OCI-LY3 (cell line): ENCODE data around the gene EDC4.
A peak's percentile ranks its signal among the peaks of the same experiment; 100 is the strongest.

ENCODE experiments used
- H2AFZ ChIP-seq: fragments of 200-600, 300-600 bp; shearing (Covaris generic); 2 replicates; pipeline ENCODE4 v1.6.0; 2014; ENCODE audit warnings: antibody characterized with exemption, low read depth, low read length
- H3K27ac ChIP-seq: fragments of 200-600, 300-600 bp; sonication (generic); 2 replicates; pipeline ENCODE4 v1.5.1; 2014; ENCODE audit warnings: mild to moderate bottlenecking, low read length, moderate library complexity, mixed read lengths
- H3K27me3 ChIP-seq: fragments of 200-600, 300-600 bp; sonication (generic); 2 replicates; pipeline ENCODE4 v1.6.1; 2014; ENCODE audit warnings: low read depth, low read length, mixed read lengths
- H3K36me3 ChIP-seq: fragments of 200-600, 300-600 bp; sonication (generic); replicated peaks from 2 replicates; pipeline ENCODE3; 2014; ENCODE audit warnings: low read depth, low read length, mixed read lengths
- H3K4me1 ChIP-seq: fragments of 300-600, 200-600 bp; sonication (generic); 2 replicates; pipeline ENCODE4 v1.6.1; 2014; ENCODE audit warnings: low read length, mixed read lengths
- H3K4me2 ChIP-seq: fragments of 200-600, 300-600 bp; sonication (generic); 2 replicates; pipeline ENCODE4 v1.6.1; 2014; ENCODE audit warnings: low read length, mixed read lengths
- H3K4me3 ChIP-seq: fragments of 300-600, 200-600 bp; sonication (generic); 2 replicates; pipeline ENCODE4 v1.5.1; 2014; ENCODE audit warnings: antibody characterized with exemption, mild to moderate bottlenecking, low read length, moderate library complexity
- H3K79me2 ChIP-seq: fragments of 300-600, 200-600 bp; shearing (Covaris generic); 2 replicates; pipeline ENCODE4 v1.6.1; 2014; ENCODE audit warnings: mild to moderate bottlenecking, low read length, mixed read lengths
- H3K9ac ChIP-seq: fragments of 300-600, 200-600 bp; shearing (Covaris generic); 2 replicates; pipeline ENCODE4 v1.6.0; 2014; ENCODE audit warnings: mild to moderate bottlenecking, low read length, moderate library complexity
- H3K9me3 ChIP-seq: fragments of 200-600, 300-600 bp; shearing (Covaris generic); 2 replicates; pipeline ENCODE4 v1.6.1; 2014; ENCODE audit warnings: low read length, mixed read lengths; ENCODE audit not compliant: insufficient read depth
- H4K20me1 ChIP-seq: fragments of 200-600, 300-600 bp; sonication (generic); 2 replicates; pipeline ENCODE4 v1.6.1; 2016; ENCODE audit warnings: low read length, mixed read lengths; ENCODE audit not compliant: insufficient read depth
- EZH2phosphoT487 ChIP-seq: fragments of 200-600 bp; shearing (Covaris generic); IDR thresholded peaks from 2 replicates; pipeline ENCODE4 v1.6.1; 2018; ENCODE audit warnings: antibody characterized with exemption, mixed run types, low read depth
- TF ChIP-seq, protein P1 (sequence below): fragments of 200-600, 300-600 bp; sonication (generic); IDR thresholded peaks from 2 replicates; pipeline ENCODE4 v1.5.1; 2014; ENCODE audit warnings: antibody characterized with exemption, low read length, low read depth

Gene EDC4

DNA sequence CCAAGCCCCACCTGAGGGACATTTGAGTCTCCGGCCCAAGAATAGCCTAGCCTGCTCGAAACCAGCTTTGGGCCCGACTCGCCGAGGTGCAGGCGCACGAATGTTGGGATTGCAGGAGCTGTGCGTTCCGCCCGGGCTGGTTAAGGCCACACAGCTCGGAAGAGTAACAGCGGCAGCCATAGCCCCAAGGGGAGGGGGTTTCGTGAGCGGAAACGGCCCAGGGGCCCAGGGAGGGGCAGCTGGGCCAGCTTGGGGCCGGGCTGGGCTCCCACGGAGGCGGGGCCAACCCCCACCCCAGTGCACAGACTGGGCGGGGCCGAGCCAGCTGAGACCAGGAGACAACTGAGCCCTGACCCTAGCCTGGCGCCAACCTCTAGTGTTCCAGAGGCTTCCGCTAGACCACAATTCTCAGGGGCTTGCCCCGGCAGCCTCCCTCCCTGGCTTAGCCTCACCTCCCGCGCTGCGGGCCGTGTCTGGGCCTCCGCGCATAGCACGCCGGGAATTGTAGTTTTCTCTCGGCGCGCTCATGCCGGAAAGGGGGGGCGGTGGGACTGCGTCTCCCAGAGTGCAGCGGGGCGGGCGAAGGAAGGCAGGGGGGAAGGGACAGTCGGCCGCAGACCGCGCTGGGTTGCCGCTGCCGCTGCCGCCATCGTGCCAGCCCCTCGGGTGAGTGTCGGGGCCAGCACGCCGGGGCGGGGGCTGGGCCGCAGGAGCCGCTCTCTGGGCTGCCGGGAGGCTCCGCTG is 26.4 kb upstream of the EDC4 start, which contains the start of gene NUTF2:
NUTF2 (plus strand) TSS at position 614 of the 744 bp plus-strand sequence. CDS start 18,198 bp downstream, outside the sequence.
- Histone ChIP-seq H3K27ac (peak within 1 kb of the TSS; percentile 83), H3K36me3 (peaks cover 5% of the 10 kb centered on the region), H3K27me3 (no peaks in the 10 kb centered on the region), H2AFZ (peak within 1 kb of the TSS; percentile 57), H4K20me1 (peaks cover 5% of the 10 kb centered on the region; the same call in 1 of the 2 replicates), H3K79me2 (peaks cover 75% of the 10 kb centered on the region), H3K4me1 (peaks cover 28% of the 10 kb centered on the region), H3K4me2 (peak within 1 kb of the TSS; percentile 97), H3K4me3 (peak within 1 kb of the TSS; percentile 93), H3K9ac (peak within 1 kb of the TSS; percentile 97), H3K9me3 (no peaks in the 10 kb centered on the region)
- TF ChIP-seq EZH2phosphoT487: no peak
- TF ChIP-seq, protein P1, sequence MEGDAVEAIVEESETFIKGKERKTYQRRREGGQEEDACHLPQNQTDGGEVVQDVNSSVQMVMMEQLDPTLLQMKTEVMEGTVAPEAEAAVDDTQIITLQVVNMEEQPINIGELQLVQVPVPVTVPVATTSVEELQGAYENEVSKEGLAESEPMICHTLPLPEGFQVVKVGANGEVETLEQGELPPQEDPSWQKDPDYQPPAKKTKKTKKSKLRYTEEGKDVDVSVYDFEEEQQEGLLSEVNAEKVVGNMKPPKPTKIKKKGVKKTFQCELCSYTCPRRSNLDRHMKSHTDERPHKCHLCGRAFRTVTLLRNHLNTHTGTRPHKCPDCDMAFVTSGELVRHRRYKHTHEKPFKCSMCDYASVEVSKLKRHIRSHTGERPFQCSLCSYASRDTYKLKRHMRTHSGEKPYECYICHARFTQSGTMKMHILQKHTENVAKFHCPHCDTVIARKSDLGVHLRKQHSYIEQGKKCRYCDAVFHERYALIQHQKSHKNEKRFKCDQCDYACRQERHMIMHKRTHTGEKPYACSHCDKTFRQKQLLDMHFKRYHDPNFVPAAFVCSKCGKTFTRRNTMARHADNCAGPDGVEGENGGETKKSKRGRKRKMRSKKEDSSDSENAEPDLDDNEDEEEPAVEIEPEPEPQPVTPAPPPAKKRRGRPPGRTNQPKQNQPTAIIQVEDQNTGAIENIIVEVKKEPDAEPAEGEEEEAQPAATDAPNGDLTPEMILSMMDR: no peak

DNA sequence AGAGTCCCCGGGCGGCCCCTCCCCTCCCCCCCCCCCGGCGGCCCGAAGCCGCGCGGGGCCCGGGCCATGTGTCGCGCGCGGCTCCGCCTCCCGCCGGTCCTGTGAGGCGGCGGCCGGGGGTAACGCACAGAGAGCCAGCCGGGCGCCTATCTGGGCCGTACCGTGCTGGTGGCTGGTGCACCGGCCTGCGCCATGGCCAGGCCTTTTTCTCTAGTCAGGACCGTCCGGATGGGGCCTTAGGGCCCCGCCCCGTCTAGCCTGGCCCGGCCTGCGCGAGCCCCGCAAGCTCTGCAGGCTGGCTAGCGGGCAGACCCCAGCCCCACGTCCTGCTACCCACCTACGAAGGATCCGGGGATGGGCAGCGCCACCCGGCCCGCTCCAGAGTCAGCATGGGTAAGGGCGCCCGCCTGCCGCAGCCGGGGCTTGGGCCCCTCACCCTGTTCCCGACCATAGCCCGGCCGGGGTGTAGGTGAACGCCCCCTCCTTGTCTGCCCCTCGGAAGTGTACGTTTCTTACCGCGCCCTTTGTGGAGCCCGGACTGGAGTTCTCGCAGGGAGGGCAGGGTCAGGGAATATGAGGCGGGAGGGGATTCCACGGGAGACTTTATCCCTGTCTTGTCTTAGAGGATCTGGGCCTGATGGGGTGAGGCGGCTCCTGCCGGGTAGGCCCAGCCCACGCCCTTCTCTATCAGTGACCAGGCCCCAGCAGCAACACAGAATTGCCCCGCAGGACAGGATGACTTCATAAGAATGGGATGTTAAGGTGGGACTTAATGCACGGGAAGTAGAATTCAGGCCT is 25.6 kb upstream of the EDC4 start, which contains the start of gene CENPT:
CENPT (minus strand) TSS at position 630 of the 798 bp plus-strand sequence. CDS start 13,834 bp downstream, outside the sequence.
- H3K4me2 ChIP-seq: peak within 1 kb of the TSS; percentile 97
- peaks cover 5% of the 10 kb centered on the region; the same call in 1 of the 2 replicates for H4K20me1 ChIP-seq
- H3K36me3 ChIP-seq: peaks cover 5% of the 10 kb centered on the region
- no peaks in the 10 kb centered on the region for H3K9me3 ChIP-seq
- H3K4me3 ChIP-seq: peak within 1 kb of the TSS; percentile 93
- H3K4me1 ChIP-seq: peaks cover 26% of the 10 kb centered on the region
- peak within 1 kb of the TSS; percentile 83 for H3K27ac ChIP-seq
- H2AFZ ChIP-seq: peak within 1 kb of the TSS; percentile 57
- no peak for TF ChIP-seq EZH2phosphoT487
- TF ChIP-seq, protein P1: no peak
- H3K79me2 ChIP-seq: peaks cover 82% of the 10 kb centered on the region
- no peaks in the 10 kb centered on the region for H3K27me3 ChIP-seq
- H3K9ac ChIP-seq: peak within 1 kb of the TSS; percentile 97

DNA sequence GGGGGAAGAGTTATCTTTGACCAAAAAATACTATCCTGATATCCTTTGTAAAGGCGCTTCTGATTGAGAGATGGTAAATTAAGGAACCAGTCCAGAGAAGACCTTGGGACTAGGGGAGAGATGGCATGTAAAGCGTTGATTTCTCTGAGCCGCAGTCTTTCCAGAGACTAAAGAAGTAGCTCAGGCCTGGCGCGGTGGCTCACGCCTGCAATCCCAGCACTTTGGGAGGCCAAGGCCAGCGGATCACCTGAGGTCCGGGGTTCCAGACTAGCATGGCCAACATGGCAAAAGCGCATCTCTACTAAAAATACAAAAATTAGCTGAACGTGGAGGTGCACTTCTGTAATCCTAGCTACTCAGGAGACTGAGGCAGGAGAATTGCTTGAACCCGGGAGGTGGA is 24.7 kb upstream of the EDC4 start:
- Histone ChIP-seq H3K27me3 (no peaks in the 10 kb centered on the region), H3K79me2 (peaks cover 81% of the 10 kb centered on the region), H3K4me1 (peaks cover 23% of the 10 kb centered on the region), H3K4me3 (peak overlapping the region; percentile 93), H3K9me3 (no peaks in the 10 kb centered on the region), H3K9ac (peak overlapping the region; percentile 97), H4K20me1 (peaks cover 5% of the 10 kb centered on the region; the same call in 1 of the 2 replicates), H3K27ac (no peak overlapping the region), H3K36me3 (peaks cover 5% of the 10 kb centered on the region), H3K4me2 (peak overlapping the region; percentile 74), H2AFZ (no peak overlapping the region)
- TF ChIP-seq, protein P1: no peak

DNA sequence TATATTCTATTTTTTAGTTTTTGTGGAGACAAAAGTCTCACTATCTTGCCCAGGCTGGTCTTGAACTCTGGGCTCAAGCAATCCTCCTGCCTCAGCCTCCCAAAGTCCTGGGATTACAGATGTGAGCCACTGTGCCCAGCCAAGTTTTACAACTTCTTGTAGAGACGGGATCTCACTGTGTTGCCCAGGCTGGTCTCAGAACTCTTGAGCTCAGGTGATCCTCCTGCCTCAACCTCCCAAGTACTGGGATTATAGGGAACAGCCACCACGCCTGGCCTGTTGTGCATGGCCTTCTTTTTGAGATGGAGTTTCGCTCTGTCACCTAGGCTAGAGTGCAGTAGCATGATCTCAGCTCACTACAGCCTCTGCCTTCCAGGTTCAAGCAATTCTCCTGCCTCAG is 19.2 kb upstream of the EDC4 start:
- Histone ChIP-seq H4K20me1 (peaks cover 28% of the 10 kb centered on the region), H3K4me3 (no peak overlapping the region), H3K27me3 (no peaks in the 10 kb centered on the region), H3K36me3 (peaks cover 8% of the 10 kb centered on the region), H3K79me2 (peaks cover 96% of the 10 kb centered on the region), H3K9ac (no peak overlapping the region), H3K4me2 (no peak overlapping the region), H3K4me1 (no peaks in the 10 kb centered on the region), H2AFZ (no peak overlapping the region), H3K27ac (no peak overlapping the region), H3K9me3 (no peaks in the 10 kb centered on the region)
- TF ChIP-seq EZH2phosphoT487: no peak
- TF ChIP-seq, protein P1: no peak
